MM.1S (cell line): Measurements from ENCODE around the gene STK10.

ENCODE experiments used
- EZH2phosphoT487 ChIP-seq: fragments of 300-600 bp; sonication (generic); IDR thresholded peaks from 2 replicates; pipeline ENCODE4 v1.6.1; 2018; ENCODE audit warnings: antibody characterized with exemption, low read length
- TF ChIP-seq, protein P1 (sequence below): fragments of 300-600 bp; sonication (generic); IDR thresholded peaks from 2 replicates; pipeline ENCODE4 v1.5.1; 2016; ENCODE audit warnings: antibody characterized with exemption, low read length, mixed read lengths

DNA sequence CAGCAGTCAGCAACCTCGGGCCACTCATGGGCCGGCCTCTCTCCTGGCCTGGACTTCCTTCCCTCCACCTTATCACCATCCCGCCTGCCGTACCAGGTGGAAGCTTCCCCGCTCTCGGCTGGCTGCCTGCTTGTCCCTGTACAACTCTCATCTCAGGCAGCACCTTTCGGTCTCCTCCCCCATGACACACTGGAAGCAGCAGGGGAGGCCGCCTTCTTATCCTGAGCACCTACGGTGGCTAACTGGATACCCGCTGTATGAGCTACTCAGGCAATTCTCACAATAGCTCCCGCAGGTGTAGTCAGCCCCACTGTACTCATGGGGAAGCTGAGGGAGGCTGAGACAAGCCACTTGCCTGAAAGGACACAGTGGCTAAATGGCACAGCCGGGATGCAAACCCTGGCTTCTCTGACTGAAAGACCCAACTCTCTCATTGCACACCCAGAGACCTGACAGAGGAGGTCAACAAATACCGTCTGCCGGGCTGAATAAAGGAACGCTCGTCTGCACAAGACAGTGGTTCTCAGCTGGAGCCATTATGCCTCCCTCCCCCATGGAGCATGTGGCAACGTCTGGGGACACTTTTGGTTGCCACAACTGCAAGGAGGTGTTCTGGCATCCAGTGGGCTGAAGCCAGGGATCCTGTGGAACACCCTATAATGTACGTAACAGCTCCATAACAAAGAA, 9.6 kb downstream of the STK10 start:
- TF ChIP-seq, protein P1, sequence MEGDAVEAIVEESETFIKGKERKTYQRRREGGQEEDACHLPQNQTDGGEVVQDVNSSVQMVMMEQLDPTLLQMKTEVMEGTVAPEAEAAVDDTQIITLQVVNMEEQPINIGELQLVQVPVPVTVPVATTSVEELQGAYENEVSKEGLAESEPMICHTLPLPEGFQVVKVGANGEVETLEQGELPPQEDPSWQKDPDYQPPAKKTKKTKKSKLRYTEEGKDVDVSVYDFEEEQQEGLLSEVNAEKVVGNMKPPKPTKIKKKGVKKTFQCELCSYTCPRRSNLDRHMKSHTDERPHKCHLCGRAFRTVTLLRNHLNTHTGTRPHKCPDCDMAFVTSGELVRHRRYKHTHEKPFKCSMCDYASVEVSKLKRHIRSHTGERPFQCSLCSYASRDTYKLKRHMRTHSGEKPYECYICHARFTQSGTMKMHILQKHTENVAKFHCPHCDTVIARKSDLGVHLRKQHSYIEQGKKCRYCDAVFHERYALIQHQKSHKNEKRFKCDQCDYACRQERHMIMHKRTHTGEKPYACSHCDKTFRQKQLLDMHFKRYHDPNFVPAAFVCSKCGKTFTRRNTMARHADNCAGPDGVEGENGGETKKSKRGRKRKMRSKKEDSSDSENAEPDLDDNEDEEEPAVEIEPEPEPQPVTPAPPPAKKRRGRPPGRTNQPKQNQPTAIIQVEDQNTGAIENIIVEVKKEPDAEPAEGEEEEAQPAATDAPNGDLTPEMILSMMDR, result no peak
- TF ChIP-seq EZH2phosphoT487, result no peak
